Effector CD8-positive, alpha-beta T cell (primary cell): ENCODE data around the gene ADGRG6.
"Not testable (repeated sequence)": the region's sequence is repeated elsewhere in the genome, so short reads cannot be mapped to it uniquely, and the experiment has no call there.

Experiments
- DNase-seq: peaks from one replicate; lab custom pipeline; 2025; lab: John Stamatoyannopoulos, UW
- total RNA-seq, 4 experiments: gene quantifications; one replicate each; lab custom pipeline; 2026; lab: John Stamatoyannopoulos, UW

Gene ADGRG6
- total RNA-seq = 0 to 2.5 (median 0.21) reads per million in 4 experiments

DNA sequence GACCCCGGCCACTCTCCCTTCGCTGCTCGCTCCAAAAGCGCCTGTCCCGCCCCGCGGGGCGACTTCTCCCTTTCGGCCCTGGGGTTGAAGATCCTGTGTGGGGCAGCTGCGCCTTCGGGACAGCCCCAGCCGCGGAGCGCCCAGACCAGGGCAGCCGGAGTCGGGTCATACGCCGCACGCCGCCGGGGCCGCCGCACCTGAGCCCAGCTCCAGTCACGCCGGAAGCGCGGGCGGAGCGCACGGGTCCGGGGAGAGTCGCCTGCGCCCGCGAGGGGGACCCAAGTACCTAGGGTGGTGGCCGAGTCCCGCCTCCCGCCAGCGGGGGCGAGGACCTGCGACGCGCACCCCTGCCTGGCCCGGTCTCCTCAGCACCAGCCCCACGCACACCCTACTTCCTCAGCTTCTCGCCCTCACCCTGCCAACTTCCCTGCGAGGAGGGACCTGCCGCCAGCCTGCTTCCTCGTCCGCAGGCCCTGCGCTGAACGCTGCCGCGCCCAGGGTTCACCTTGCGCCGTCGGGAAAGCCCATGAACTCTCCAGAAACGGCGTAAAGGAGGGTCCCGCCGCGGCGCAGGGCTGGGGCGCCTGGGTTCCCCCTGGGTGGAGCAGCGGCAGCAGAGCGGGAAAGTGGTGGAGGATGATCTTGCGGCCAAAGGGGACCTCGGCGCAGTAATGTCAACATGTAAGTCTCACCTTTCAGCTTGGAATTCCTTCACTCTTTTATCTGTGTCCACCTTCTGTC, at the start of gene ADGRG6:
Gene ADGRG6 (plus strand): TSS at position 357 of the 741 bp plus-strand sequence. CDS start 323 bp downstream, at position 680.
- no peak for DNase-seq

DNA sequence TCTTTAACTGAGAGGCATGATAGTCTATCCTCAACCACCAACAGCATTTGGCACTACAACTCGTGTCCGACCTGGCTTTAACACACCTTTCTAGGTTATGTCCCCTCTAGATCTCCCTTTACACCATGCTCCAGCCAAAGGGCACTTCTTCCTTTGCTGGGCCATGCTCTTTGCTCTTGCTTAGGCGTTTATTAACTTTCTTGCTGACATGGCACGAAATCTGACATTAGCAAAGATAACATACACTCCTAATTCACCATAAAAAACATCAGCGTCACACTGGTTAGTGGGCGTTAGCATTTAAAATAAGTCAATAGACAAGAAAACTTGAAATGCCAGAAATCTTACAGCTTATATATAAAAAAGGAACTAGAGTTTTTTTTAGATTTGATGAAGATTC, 47.3 kb upstream of the ADGRG6 start:
- DNase-seq = no peak

DNA sequence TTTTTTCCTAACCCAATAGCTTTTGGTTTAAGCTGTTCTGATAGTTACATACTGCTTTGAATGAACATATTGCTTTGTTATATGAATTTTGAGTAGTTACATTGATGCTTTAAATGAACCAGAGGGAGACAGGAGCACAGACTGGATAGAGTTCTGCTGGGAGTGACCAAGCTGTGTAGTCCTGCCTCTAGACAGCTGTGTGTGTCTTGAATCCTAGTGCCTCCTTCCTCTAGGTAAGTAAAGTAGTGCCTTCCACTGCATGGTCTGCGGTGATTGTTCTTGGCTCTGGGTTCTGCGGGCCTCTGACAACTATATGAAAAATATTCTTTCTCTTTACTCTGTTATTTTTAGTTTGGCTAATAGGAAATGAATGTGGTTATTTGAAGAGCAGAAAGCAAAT, 46.0 kb upstream of the ADGRG6 start:
- DNase-seq = no peak

DNA sequence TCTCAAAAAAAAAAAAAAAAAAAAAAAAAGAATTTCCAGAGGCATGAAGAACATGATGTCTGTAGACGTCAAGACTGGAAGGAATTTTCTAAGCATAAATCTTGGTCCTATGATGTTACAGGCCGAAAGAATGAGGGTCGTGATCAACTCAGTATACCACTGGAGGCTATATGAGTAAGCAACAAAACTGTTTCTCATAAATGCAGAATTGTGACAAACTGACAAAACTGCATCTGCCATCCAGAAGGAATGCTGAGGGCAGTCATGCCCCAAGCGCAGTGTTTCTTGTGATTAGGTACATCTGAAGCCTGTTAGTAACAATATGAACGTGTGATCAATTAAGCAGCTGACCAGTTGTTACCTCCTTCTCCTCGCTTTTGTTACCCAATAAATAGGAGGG, 43.5 kb upstream of the ADGRG6 start:
- DNase-seq = no peak

DNA sequence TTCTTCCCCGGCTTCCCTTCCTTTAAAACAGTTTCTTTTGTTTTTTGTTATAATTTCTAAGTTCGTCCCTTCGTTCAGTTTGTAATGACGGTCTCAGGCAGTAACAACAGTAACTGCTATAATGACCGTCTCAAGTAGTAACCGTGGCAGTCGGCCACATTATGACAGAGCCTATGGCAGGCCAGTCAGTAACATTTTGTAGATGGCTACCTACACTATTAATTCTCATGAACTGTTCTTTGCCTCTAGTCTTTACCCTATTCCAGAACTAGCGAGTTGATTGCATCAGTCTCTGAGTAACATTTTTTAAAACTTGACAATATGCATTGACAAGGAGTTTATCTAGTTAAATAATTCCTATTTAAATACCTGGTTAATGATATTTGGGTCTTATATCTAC, 43.0 kb upstream of the ADGRG6 start:
- DNase-seq = no peak

DNA sequence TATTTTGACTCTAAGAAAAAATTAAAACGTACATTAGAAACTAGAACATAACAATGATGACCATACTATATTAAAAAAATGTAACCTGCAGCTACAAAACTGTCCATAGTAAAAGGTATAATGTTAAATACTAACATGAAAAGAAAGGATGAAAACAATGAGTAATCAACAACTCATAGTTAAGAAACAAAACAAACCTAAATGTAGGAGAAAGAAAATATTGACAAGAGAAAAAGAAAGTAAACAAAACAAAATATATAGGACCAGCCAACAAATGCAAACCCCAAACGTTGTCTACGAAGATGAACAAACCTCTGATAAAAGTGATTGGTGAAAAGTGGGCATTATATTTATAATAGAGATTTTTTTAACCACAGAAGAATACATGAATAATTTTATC, 41.1 kb upstream of the ADGRG6 start:
- no peak for DNase-seq

DNA sequence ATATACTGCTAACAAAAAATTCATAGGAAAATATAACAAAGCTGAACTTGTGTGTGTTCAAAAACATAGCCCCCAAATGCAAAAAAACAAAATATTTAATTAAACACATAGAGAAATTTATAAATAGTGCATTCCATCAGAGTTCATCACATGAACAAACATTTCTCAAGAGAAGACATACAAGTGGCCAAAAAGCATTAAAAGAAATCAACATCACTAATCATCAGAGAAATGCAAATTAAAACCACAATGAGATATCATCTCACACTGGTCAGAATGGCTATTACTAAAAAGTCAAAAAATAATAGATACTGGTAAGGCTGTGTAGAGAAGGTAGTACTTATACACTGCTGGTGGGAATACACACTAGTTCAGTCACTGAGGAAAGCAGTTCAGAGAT, 39.6 kb upstream of the ADGRG6 start:
- DNase-seq = no peak

DNA sequence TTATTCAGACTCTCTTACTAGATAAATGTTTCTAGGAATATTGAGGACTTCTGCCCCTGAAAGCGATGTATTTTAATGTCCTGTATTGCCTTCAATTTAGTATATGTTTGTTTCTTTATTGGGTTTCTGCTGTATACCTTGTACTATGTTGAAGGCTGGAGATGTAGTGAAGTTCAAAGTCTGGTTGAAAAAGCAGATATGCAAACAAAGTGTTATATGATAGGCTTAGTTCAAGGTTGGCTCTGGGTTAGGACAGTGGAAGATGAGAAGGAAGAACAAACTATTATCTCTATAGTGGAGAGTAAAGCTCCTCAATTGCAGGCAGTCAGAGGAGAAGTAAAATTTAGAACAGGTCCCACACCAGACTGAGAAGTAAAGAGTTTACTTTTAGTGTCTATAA, 36.3 kb upstream of the ADGRG6 start:
- DNase-seq = no peak

DNA sequence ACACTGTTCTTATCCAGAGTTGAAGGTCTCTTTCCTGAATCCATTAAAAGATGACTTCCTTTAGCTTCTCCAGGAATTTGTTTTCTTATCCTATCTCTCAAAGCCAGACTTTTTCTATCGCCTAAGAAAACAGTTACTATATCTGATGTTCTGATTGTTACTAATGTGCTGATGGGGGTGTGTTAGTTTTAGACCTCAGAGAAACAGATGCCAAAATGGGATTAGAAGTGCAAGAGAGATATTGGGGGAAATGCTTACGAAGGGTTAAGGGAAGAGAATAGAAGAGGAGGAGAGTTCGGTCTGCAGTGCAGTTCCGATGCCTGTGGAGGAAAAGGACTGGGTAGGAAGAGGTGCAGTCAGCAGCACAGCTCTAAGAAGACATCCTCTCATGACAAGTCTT, 35.7 kb upstream of the ADGRG6 start:
- no peak for DNase-seq

DNA sequence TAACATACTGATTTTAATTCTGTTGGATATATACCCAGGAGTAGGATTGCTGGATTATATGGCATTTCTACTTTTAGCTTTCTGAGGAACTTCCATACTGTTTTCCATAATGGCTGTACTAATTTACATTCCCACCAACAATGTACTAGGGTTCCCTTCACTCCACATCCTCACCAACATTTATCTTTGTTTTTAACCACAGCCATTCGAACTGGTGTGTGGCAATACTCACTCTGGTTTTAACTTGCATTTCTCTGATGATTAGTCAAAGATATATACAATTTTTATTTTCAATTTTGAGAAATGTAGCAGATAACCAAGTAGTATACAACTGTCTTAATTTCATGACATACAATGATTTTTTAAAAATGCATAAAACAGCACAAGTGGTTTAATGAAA, 30.3 kb upstream of the ADGRG6 start:
- DNase-seq = no peak

DNA sequence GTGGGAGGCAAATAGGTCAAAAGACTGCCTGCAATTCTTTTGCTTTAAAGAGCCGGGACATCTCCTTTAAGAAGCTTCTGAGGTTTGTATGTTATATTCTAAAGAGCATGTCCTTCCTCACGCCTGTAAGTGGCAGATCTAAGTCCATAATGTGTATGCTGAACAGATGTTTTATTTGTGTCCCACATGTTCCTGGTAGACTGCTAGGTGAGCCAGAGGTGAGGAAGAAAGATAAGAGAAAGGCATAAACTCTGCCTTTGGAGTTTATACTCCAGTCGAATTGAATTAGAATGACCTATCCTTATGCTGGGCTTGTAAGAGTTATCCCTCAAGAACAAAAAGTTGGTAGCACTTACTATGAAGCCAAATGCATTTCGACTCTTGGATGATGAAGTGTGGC, 27.2 kb upstream of the ADGRG6 start:
- DNase-seq = no peak

DNA sequence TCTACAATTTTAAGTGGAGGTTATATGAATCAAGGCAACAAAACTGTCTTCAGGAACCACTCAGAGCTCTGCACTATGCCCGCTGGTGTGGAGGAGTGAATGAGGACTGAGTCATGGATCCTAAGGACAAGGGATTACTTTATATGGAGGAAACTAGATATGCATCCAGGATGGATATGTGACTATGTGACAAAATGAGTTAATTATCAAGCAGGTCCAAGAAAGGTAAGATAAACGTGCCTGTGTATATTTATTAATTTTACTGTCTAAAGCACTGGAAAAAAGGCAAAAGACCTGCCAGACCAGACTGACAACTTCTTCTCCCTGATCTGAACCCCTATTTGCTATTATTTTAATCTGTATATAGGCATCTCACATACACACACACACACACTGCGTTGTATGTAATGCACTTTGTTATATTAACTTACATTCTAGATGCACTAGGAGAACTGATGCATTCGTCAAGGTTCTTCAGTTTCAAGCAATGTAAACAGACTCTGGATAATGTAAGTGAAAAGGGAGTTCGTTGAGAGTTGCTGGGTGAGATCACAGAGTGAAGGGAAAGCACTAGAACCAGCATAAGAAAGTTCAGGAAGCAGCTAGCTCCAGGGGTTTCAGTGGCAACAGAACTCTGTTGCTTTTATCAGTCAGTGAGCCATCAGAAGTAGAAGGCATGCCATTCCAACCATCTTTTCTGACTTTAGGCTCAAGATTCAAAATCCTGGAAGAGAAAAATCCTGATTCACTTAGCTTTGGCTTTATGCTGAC, 26.4 kb upstream of the ADGRG6 start:
- no peak for DNase-seq

DNA sequence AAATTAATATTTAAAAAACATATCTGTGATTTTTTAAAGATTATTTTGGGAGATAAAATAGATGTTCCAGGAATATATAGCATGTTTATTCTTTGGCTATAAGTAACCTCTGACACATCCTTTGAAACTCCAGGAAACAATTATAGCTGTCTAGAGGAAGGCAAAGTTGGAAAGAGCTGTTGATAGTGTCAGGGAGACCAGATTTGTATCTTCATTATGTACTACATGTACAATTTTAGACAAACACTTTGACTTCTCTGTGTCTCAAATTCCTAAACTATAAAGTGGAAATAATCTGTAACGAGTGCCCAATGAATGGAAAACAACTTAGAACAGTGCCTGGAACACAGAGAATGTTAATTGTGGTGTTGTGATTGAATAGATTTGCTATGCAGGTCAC, 25.6 kb upstream of the ADGRG6 start:
- no peak for DNase-seq

DNA sequence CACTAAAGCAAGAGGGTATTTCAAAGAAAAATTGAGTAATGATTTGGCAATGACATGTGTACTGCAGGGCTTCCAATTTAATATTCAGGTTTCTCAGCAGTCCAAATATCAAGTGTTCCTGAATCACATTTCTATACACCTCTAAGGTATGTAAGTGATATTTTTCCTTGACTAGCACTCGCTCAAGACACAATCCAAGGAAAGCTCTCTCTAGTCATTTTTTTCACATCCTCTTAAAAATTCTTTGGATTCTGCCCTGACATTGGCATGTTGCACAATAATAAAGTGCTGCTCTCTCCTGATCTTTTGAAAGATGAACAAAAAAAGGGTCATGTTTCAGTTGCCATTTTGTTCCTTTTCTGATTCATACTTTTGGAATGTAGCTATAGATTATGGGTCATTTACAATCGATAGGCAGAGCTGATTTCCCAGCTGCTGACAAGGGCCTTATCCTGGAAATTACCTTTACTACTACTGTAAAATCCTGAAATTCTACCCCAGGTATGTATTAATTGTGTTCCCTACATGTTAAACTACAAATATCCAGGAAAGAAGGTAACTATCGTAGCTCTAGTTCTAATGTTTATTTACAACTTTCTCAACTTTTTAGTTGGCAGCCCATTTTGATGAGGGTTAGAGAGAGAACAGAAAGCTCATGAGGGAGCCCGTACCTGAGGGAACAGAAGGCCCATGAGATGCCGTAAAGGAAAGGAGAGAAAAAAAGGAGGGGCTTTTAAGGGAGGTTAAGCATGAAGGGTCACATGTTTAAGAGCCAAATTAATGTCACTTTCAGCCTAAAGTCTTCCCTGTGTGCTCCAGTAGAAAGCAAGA, 22.2 kb upstream of the ADGRG6 start:
- DNase-seq = no peak

DNA sequence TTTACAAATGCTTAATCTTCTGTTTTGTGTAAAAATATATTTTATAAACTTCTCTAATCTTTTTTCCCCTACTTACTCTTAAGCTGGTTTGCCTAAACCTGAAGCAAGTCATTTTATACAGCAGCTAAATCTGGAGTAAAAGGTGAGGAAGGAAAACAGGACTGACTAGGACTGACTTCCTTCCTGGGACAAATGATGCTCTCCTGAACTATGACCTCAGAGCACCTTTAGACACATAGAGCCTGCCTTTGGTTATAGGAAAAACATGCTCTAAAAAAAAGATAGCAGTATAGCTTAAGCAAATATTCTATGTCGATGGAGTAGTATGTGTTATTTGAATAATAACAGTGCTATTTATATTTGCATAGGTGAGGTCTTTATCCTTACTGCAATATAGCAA, 21.5 kb upstream of the ADGRG6 start:
- DNase-seq = no peak

DNA sequence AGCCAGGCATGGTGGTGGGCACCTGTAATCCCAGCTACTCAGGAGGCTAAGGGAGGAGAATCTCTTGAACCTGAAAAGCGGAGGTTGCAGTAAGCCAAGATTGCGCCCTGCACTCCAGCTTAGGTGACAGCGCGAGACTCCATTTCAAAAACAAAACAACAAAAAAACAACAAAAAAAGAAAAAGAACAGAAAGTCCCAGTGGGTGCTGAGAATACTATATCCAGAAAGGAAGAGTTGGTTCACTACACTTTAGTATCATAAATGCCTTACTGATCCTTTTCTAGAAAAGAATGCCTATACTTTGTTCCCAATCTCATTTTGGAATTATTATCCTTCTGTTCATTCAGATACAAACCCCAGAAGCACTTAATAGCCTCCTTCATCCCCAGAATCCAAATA, 20.9 kb upstream of the ADGRG6 start:
- no peak for DNase-seq

DNA sequence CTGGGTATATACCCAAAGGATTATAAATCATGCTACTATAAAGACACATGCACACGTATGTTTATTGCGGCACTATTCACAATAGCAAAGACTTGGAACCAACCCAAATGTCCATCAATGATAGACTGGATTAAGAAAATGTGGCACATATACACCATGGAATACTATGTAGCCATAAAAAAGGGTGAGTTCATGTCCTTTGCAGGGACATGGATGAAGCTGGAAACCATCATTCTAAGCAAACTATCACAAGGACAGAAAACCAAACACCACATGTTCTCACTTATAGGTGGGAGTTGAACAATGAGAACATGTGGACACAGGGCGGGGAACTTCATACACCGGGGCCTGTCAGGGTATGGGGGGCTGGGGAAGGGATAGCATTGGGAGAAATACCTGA, 18.7 kb upstream of the ADGRG6 start:
- DNase-seq = not testable (repeated sequence)

DNA sequence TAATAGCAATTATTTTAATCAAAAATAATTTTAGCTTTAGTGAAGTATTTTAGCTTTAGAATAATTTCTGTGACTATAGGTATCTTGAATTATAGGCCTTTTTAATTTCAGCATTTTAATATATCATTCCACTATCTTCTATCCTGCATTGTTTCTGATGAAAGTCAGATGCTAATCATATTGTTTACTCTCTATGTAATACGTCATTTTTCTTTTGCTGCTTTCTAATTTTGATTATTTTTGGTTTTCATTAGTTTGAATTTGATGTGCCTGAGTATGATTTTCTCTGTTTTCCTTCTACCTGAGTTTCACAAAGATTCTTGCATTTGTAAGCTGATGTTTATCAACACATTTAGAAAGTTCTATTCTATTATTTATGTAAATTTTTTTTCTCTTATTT, 17.4 kb upstream of the ADGRG6 start:
- DNase-seq = no peak

DNA sequence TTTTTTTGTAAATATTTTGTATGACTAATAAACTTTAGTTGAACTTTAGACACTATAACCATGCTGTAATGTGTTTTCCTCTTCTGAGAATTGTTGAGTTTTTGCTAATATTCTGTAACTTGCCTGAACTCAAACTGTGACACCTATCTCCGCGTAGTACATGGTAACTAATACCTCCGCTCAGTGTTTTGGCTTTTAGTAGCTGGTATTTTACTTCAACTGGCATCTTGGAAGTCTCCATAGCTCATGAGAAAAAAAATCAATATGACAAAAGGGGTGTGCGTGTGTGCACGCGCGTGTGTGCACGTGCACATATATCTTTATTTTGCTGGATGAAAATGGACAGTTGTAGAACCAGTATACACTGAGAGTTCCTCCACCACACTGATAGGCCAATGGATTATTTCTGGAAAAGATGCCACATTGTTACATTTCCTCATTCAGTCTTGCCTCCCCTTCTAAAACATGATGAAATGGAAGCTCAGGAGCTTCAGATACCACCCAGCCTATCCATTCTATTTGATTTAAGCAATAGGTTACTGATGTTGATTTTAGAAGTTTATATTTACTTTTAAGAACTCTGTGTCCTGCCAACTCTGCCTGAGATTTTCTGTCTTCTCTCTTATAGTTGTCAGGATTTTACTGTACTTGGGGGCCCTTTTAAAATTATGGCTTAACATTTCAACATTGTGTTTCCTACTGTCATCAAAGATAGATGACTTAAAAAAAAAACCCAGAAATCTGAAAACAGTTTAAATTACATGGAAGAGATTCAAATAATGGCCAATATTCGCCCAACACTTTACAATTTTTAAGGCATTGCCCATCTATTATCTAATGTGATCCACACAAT, 16.3 kb upstream of the ADGRG6 start:
- DNase-seq = no peak

DNA sequence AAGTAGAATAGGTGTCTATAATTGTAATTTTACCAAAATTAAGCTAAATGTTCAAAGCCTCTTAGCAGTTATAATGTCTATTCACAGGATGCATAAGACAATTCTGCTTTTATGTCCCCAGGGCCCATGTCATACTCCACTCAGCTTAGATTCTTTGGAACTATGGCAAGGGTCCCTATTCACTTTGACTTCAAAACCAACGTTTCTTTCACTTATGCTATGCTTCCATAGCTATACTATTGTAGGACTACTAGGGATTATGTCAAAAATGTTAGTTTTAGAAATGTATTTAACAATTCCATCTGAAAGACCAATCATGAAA, 15.8 kb upstream of the ADGRG6 start:
- DNase-seq = no peak

DNA sequence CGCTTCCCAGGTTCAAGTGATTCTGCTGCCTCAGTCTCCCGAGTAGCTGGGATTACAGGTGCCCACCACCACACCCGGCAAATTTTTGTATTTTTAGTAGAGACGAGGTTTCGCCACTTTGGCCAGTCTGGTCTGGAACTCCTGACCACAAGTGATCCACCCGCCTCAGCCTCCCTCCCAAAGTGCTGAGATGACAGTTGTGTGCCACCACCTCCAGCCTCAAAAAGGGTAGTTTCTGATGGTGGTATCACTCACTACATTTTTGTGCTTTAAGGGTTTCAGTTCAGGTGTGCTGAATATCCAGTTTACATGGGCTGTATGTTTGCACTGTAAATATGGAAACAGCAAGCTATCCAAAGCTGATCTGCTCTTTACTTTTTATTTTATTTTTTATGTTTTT, 12.1 kb upstream of the ADGRG6 start:
- no peak for DNase-seq

DNA sequence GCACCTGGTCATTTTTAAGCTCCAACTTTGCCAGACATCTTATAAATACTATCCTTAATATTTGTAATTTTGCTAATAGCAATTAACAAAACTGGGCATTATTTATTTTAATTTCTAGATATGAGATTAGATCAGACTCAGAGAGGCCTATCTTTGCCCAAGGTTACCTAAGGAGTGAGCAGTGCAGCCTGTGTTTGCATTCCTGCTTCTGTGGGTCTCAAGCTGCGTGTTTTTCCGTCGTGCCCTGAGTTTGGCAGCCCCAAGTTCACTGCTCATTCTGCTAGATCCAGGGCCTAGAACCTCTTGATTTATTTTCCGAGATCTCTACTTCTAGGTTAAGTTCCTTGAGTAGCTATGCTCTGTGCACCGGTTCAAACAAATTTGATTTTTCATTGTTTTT, 11.0 kb upstream of the ADGRG6 start:
- DNase-seq = no peak
